Osteoblast (primary cell): ENCODE measurements around the gene ANKRD40CL. TPM values are rescaled to one million over a fixed set of nuclear protein-coding genes. Genes with fewer than 3 reads are reported as not detected.

Source experiments
- DNase-seq: peaks from one replicate; pipeline ENCODE4 v3.0.0; 2011; ENCODE audit warnings: low spot score, mixed read lengths; ENCODE audit not compliant: insufficient read length; ENCODE audit errors: missing footprints
- H2AFZ ChIP-seq: 2 replicates; pipeline ENCODE4 v1.6.0; 2011; ENCODE audit warnings: mild to moderate bottlenecking, low read length
- H3K27ac ChIP-seq: 2 replicates; pipeline ENCODE4 v1.5.1; 2011; ENCODE audit warnings: mild to moderate bottlenecking, low read depth, low read length, moderate library complexity
- H3K27me3 ChIP-seq: 2 replicates; pipeline ENCODE4 v1.6.0; 2012; ENCODE audit warnings: mild to moderate bottlenecking, control low read depth, inconsistent platforms, low read length, moderate library complexity; ENCODE audit not compliant: insufficient read depth
- H3K36me3 ChIP-seq: 2 replicates; pipeline ENCODE4 v1.5.1; 2011; ENCODE audit warnings: mild to moderate bottlenecking, low read length, control low read depth, moderate library complexity; ENCODE audit not compliant: insufficient read depth
- H3K4me1 ChIP-seq: 2 replicates; pipeline ENCODE4 v1.5.1; 2011; ENCODE audit warnings: mild to moderate bottlenecking, low read length, control low read depth, moderate library complexity; ENCODE audit not compliant: insufficient read depth
- H3K4me2 ChIP-seq: 2 replicates; pipeline ENCODE4 v1.6.0; 2011; ENCODE audit warnings: mild to moderate bottlenecking, low read length; ENCODE audit not compliant: insufficient read depth
- H3K4me3 ChIP-seq: fragments of 200-600 bp; sonication (generic); 3 replicates; pipeline ENCODE4 v1.5.1; 2012; ENCODE audit warnings: mild to moderate bottlenecking, low read length, inconsistent platforms; ENCODE audit not compliant: insufficient read depth
- H3K79me2 ChIP-seq: 2 replicates; pipeline ENCODE4 v1.6.0; 2012; ENCODE audit warnings: mild to moderate bottlenecking, low read length, control low read depth, inconsistent platforms; ENCODE audit not compliant: insufficient read depth
- H3K9me3 ChIP-seq: 2 replicates; pipeline ENCODE4 v1.5.1; 2011; ENCODE audit warnings: low read depth, low read length, control low read depth
- H4K20me1 ChIP-seq: 2 replicates; pipeline ENCODE4 v1.6.0; 2012; ENCODE audit warnings: mild to moderate bottlenecking, low read length, control low read depth; ENCODE audit not compliant: insufficient read depth
- total RNA-seq: library from RNA; depleted of rRNA; stranded (reverse); fragments of >200 nt; gene quantifications from 2 replicates; pipeline ENCODE4 v1.2.3, GENCODE V29; 2012
- TF ChIP-seq, protein P1 (sequence below): IDR thresholded peaks from 2 replicates; pipeline ENCODE4 v1.5.1; 2011; ENCODE audit warnings: mild to moderate bottlenecking, low read depth, low read length, moderate library complexity; ENCODE audit errors: extremely low read depth

The ANKRD40CL gene
- total RNA-seq, 1 donor: 0.36 TPM

DNA sequence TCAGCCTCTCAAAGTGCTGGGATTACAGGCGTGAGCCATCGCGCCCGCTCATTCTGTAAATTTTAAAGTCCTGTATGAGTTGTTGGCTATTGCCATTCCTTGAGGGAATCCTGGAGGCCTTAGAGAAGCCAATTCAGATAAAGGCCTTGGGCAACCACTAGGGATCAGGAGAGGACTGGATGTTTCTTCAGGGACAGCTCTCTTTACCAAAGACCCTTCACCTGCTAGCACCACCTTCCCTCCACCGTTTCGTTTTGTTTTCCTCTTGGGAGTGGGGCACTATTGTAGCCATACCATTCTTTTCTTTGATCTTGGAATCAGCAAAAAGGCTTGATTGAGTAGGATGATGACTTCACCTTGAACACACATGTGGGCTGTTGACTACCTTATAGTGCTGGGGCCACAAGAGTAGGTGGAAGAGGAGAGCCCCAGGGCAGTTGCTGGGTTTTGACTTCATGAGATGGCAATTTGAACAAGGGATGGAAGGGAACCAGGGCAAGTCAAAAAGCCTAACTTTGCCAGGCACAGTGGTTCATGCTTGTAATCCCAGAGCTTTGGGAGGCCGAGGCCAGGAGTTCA is 7.0 kb upstream of the ANKRD40CL start:
- Histone ChIP-seq H3K36me3 (no peaks in the 10 kb centered on the region), H4K20me1 (no peaks in the 10 kb centered on the region), H3K4me2 (no peak overlapping the region), H3K4me1 (no peaks in the 10 kb centered on the region), H2AFZ (no peak overlapping the region), H3K27me3 (no peaks in the 10 kb centered on the region), H3K4me3 (no peak overlapping the region), H3K9me3 (no peaks in the 10 kb centered on the region), H3K27ac (no peak overlapping the region), H3K79me2 (no peaks in the 10 kb centered on the region)
- DNase-seq: no peak
- TF ChIP-seq, protein P1, sequence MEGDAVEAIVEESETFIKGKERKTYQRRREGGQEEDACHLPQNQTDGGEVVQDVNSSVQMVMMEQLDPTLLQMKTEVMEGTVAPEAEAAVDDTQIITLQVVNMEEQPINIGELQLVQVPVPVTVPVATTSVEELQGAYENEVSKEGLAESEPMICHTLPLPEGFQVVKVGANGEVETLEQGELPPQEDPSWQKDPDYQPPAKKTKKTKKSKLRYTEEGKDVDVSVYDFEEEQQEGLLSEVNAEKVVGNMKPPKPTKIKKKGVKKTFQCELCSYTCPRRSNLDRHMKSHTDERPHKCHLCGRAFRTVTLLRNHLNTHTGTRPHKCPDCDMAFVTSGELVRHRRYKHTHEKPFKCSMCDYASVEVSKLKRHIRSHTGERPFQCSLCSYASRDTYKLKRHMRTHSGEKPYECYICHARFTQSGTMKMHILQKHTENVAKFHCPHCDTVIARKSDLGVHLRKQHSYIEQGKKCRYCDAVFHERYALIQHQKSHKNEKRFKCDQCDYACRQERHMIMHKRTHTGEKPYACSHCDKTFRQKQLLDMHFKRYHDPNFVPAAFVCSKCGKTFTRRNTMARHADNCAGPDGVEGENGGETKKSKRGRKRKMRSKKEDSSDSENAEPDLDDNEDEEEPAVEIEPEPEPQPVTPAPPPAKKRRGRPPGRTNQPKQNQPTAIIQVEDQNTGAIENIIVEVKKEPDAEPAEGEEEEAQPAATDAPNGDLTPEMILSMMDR: no peak

- DNase-seq: no peak
- no peaks in the 10 kb centered on the region for H4K20me1 ChIP-seq
- no peak overlapping the region for H3K4me2 ChIP-seq
- no peaks in the 10 kb centered on the region for H3K36me3 ChIP-seq
- no peaks in the 10 kb centered on the region for H3K27me3 ChIP-seq
- H2AFZ ChIP-seq: no peak overlapping the region
- no peak overlapping the region for H3K27ac ChIP-seq
- H3K79me2 ChIP-seq: no peaks in the 10 kb centered on the region
- no peak overlapping the region for H3K4me3 ChIP-seq
- no peaks in the 10 kb centered on the region for H3K4me1 ChIP-seq
- TF ChIP-seq, protein P1: no peak
- no peaks in the 10 kb centered on the region for H3K9me3 ChIP-seq
Observed at GRCh38 chr17:50771991-50772785, 4.9 kb upstream of the ANKRD40CL start.

- no peaks in the 10 kb centered on the region for H3K4me1 ChIP-seq
- no peak for DNase-seq
- no peaks in the 10 kb centered on the region for H4K20me1 ChIP-seq
- H3K79me2 ChIP-seq: no peaks in the 10 kb centered on the region
- TF ChIP-seq, protein P1: no peak
- H2AFZ ChIP-seq: no peak overlapping the region
- H3K27ac ChIP-seq: no peak overlapping the region
- no peaks in the 10 kb centered on the region for H3K36me3 ChIP-seq
- no peaks in the 10 kb centered on the region for H3K9me3 ChIP-seq
- H3K4me2 ChIP-seq: no peak overlapping the region
- no peaks in the 10 kb centered on the region for H3K27me3 ChIP-seq
- no peak overlapping the region for H3K4me3 ChIP-seq
Observed at GRCh38 chr17:50770346-50770745, 3.0 kb upstream of the ANKRD40CL start.

DNA sequence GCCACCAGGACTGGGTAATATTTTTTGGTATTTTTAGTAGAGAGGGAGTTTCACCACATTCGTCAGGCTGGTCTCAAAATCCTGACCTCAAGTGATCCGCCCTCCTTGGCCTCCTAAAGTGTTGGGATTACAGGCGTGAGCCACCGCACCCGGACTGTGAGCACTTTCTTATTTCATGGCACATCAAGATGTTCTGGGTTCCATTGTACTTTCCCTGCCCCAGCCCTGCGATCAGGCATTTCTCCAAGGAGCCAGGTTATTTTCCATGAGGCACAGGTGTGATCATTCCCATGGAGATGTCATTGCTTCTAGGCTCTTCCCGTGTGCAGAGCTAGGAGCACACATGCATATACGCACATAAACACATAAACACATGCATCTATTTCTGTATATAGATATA is 2.6 kb upstream of the ANKRD40CL start:
- Histone ChIP-seq H3K4me3 (no peak overlapping the region), H4K20me1 (no peaks in the 10 kb centered on the region), H3K9me3 (no peaks in the 10 kb centered on the region), H3K36me3 (no peaks in the 10 kb centered on the region), H3K4me2 (no peak overlapping the region), H3K79me2 (no peaks in the 10 kb centered on the region), H2AFZ (no peak overlapping the region), H3K27ac (no peak overlapping the region), H3K4me1 (no peaks in the 10 kb centered on the region), H3K27me3 (no peaks in the 10 kb centered on the region)
- no peak for DNase-seq
- TF ChIP-seq, protein P1: no peak
